H9 (cell line): ENCODE data around the gene UBAP1. TPM values are rescaled to one million over a fixed set of nuclear protein-coding genes. Genes with fewer than 3 reads are reported as not detected.

Source experiments
- DNase-seq: peaks from one replicate; pipeline ENCODE4 v3.0.0-alpha.2; 2017
- H2AFZ ChIP-seq: one replicate; pipeline ENCODE4 v1.6.1; 2013; ENCODE audit warnings: mild to moderate bottlenecking, low read length, control low read depth, moderate library complexity
- H2AK5ac ChIP-seq: 2 replicates; pipeline ENCODE4 v1.6.1; 2013; ENCODE audit warnings: low read length, control low read depth, mixed read lengths; ENCODE audit not compliant: insufficient read length
- H2BK120ac ChIP-seq: one replicate; pipeline ENCODE4 v1.6.1; 2013; ENCODE audit warnings: low read depth, mild to moderate bottlenecking, low read length, control low read depth, inconsistent platforms; ENCODE audit not compliant: poor library complexity, severe bottlenecking
- H2BK12ac ChIP-seq: 2 replicates; pipeline ENCODE4 v1.6.1; 2013; ENCODE audit warnings: low read length, control low read depth, mixed read lengths, low read depth; ENCODE audit not compliant: insufficient read length
- H2BK15ac ChIP-seq: 2 replicates; pipeline ENCODE4 v1.6.1; 2013; ENCODE audit warnings: low read depth, low read length, control low read depth
- H2BK20ac ChIP-seq: one replicate; pipeline ENCODE4 v1.6.1; 2013; ENCODE audit warnings: low read depth, mild to moderate bottlenecking, low read length, control low read depth, inconsistent platforms; ENCODE audit not compliant: poor library complexity, severe bottlenecking
- H2BK5ac ChIP-seq: 2 replicates; pipeline ENCODE4 v1.6.1; 2013; ENCODE audit warnings: low read length, control low read depth, mixed read lengths; ENCODE audit not compliant: insufficient read length
- H3K14ac ChIP-seq: 2 replicates; pipeline ENCODE4 v1.6.1; 2013; ENCODE audit warnings: low read length, control low read depth; ENCODE audit not compliant: insufficient read depth
- H3K18ac ChIP-seq: 2 replicates; pipeline ENCODE4 v1.6.1; 2013; ENCODE audit warnings: low read depth, mild to moderate bottlenecking, mixed read lengths, low read length, control low read depth; ENCODE audit not compliant: insufficient read length
- H3K23ac ChIP-seq: 2 replicates; pipeline ENCODE4 v1.6.1; 2013; ENCODE audit warnings: low read length, control low read depth, mixed read lengths, low read depth; ENCODE audit not compliant: insufficient read length
- H3K23me2 ChIP-seq: 2 replicates; pipeline ENCODE4 v1.6.1; 2013; ENCODE audit warnings: low read depth, mild to moderate bottlenecking, mixed read lengths, low read length, control low read depth; ENCODE audit not compliant: insufficient read length, poor library complexity, severe bottlenecking
- H3K27ac ChIP-seq: 2 replicates; pipeline ENCODE4 v1.5.1; 2013; ENCODE audit warnings: low read length, control low read depth, mixed read lengths, low read depth; ENCODE audit not compliant: insufficient read length
- H3K27me3 ChIP-seq: 2 replicates; pipeline ENCODE4 v1.6.1; 2013; ENCODE audit warnings: low read length, control low read depth, inconsistent platforms; ENCODE audit not compliant: insufficient read depth
- H3K4ac ChIP-seq: 2 replicates; pipeline ENCODE4 v1.6.1; 2013; ENCODE audit warnings: low read depth, mild to moderate bottlenecking, control low read depth, inconsistent platforms, low read length, moderate library complexity
- H3K4me1 ChIP-seq: 2 replicates; pipeline ENCODE4 v1.6.1; 2013; ENCODE audit warnings: low read length, control low read depth, inconsistent platforms; ENCODE audit not compliant: insufficient read depth
- H3K4me2 ChIP-seq: 2 replicates; pipeline ENCODE4 v1.6.1; 2013; ENCODE audit warnings: low read length, control low read depth, mixed read lengths; ENCODE audit not compliant: insufficient read length, insufficient read depth
- H3K56ac ChIP-seq: 2 replicates; pipeline ENCODE4 v1.6.1; 2013; ENCODE audit warnings: low read depth, mild to moderate bottlenecking, mixed read lengths, low read length, control low read depth; ENCODE audit not compliant: insufficient read length
- H3K79me1 ChIP-seq: 2 replicates; pipeline ENCODE4 v1.6.1; 2013; ENCODE audit warnings: low read depth, mild to moderate bottlenecking, moderate library complexity, low read length, control low read depth, inconsistent platforms; ENCODE audit not compliant: insufficient read depth, poor library complexity, severe bottlenecking
- H3K79me2 ChIP-seq: 2 replicates; pipeline ENCODE4 v1.6.1; 2013; ENCODE audit warnings: low read length, control low read depth, inconsistent platforms; ENCODE audit not compliant: insufficient read depth
- H3K9ac ChIP-seq: 2 replicates; pipeline ENCODE4 v1.6.1; 2013; ENCODE audit warnings: low read length, control low read depth, mixed read lengths; ENCODE audit not compliant: insufficient read length; ENCODE audit errors: extremely low read depth
- H3K9me3 ChIP-seq: one replicate; pipeline ENCODE4 v1.6.1; 2013; ENCODE audit warnings: low read depth, low read length, inconsistent platforms; ENCODE audit not compliant: control insufficient read depth
- H3T11ph ChIP-seq: one replicate; pipeline ENCODE4 v1.6.1; 2013; ENCODE audit warnings: mild to moderate bottlenecking, low read length, control low read depth, inconsistent platforms
- H4K20me1 ChIP-seq: one replicate; pipeline ENCODE4 v1.6.1; 2013; ENCODE audit not compliant: control insufficient read depth, insufficient read length, insufficient read depth
- H4K5ac ChIP-seq: 2 replicates; pipeline ENCODE4 v1.6.1; 2013; ENCODE audit warnings: low read depth, mild to moderate bottlenecking, mixed read lengths, low read length, control low read depth; ENCODE audit not compliant: insufficient read length
- H4K8ac ChIP-seq: replicated peaks from 2 replicates; pipeline ENCODE4 v1.6.1; 2013; ENCODE audit warnings: low read length, control low read depth, mixed read lengths, low read depth; ENCODE audit not compliant: insufficient read length
- H4K91ac ChIP-seq: 2 replicates; pipeline ENCODE4 v1.6.1; 2013; ENCODE audit warnings: low read depth, mild to moderate bottlenecking, moderate library complexity, mixed read lengths, low read length, control low read depth; ENCODE audit not compliant: insufficient read length
- H3K27ac Mint-ChIP-seq, 3 experiments: 2 replicates in 2 of 3; 3 replicates in 1 of 3; pipeline ENCODE4 v1.8.0; 2020 to 2021; ENCODE audit warnings: mixed read lengths in 3 of 3, mild to moderate bottlenecking in 1 of 3, moderate library complexity in 1 of 3
- H3K27me3 Mint-ChIP-seq: 2 replicates; pipeline ENCODE4 v1.8.0; 2021; ENCODE audit warnings: low read depth, mild to moderate bottlenecking, moderate library complexity, mixed read lengths
- H3K36me3 Mint-ChIP-seq, 3 experiments: 2 replicates in 2 of 3; 3 replicates in 1 of 3; pipeline ENCODE4 v1.8.0; 2020 to 2021; ENCODE audit warnings: low read depth in 3 of 3, mixed read lengths in 3 of 3; ENCODE audit not compliant: insufficient read depth in 1 of 3
- H3K4me1 Mint-ChIP-seq, 2 experiments: 2 replicates each; pipeline ENCODE4 v1.8.0; 2020; ENCODE audit warnings: mixed read lengths in 2 of 2
- H3K4me3 Mint-ChIP-seq, 2 experiments: 2 replicates in 1 of 2; 3 replicates in 1 of 2; pipeline ENCODE4 v1.8.0; 2020 to 2021; ENCODE audit warnings: mild to moderate bottlenecking in 2 of 2, mixed read lengths in 2 of 2, moderate library complexity in 1 of 2
- H3K9me3 Mint-ChIP-seq, 2 experiments: 2 replicates in 1 of 2; 3 replicates in 1 of 2; pipeline ENCODE4 v1.8.0; 2020; ENCODE audit warnings: mild to moderate bottlenecking in 2 of 2, mixed read lengths in 2 of 2, moderate library complexity in 1 of 2
- CTCF ChIP-seq: fragments of 200-600 bp; sonication (generic); conservative IDR thresholded peaks from 3 replicates; pipeline ENCODE4 v1.8.0; 2021; ENCODE audit warnings: antibody characterized with exemption, mild to moderate bottlenecking
- WGBS: extraction: QIAGEN DNeasy Blood & Tissue Kit; methylation state at CpG from one replicate; pipeline ENCODE4 v1.1.7; 2013; ENCODE audit warnings: missing lambda C conversion rate, low lambda C conversion rate, mixed read lengths; ENCODE audit not compliant: insufficient read length; ENCODE audit errors: extremely low coverage; 5-methylcytosine and 5-hydroxymethylcytosine counted together
- total RNA-seq: library from RNA; stranded (reverse); gene quantifications from 2 replicates; pipeline ENCODE4 v1.2.1, GENCODE V29; 2021

The UBAP1 gene
- total RNA-seq, 1 experiment from 2014 or later = 32.6 TPM

GRCh38 chr9:34169125-34169524 lies 9.7 kb upstream of the UBAP1 start:
- Histone ChIP-seq H3K4me2 (no peak overlapping the region), H3K9me3 (no peaks in the 10 kb centered on the region), H3K27me3 (no peaks in the 10 kb centered on the region), H2BK20ac (no peak overlapping the region), H3K4me1 (no peaks in the 10 kb centered on the region), H3K27ac (no peak overlapping the region), H4K91ac (no peak overlapping the region), H2BK5ac (no peak overlapping the region), H3K23ac (no peak overlapping the region), H4K5ac (no peak overlapping the region), H4K20me1 (no peaks in the 10 kb centered on the region), H3K79me2 (no peaks in the 10 kb centered on the region), H3K9ac (no peak overlapping the region), H3T11ph (no peak overlapping the region), H2BK12ac (no peak overlapping the region), H3K4ac (no peak overlapping the region), H2BK120ac (no peak overlapping the region), H2AFZ (no peak overlapping the region), H2BK15ac (no peak overlapping the region), H3K56ac (no peak overlapping the region), H3K79me1 (no peaks in the 10 kb centered on the region), H3K18ac (no peak overlapping the region), H3K14ac (no peak overlapping the region), H4K8ac (no peak overlapping the region), H3K23me2 (no peaks in the 10 kb centered on the region), H2AK5ac (no peak overlapping the region)
- Mint-ChIP-seq H3K4me1 (no peaks in the 10 kb centered on the region), H3K27ac (peak overlapping the region in 1 of 3 experiments; percentile 76; a peak in 2 of 7 replicates), H3K9me3 (no peaks in the 10 kb centered on the region; a peak in 1 of 5 replicates), H3K36me3 (no peaks in the 10 kb centered on the region), H3K4me3 (no peak overlapping the region), H3K27me3 (no peaks in the 10 kb centered on the region)
- no CpG with 5 or more reads among the region's 6 CpGs for WGBS
- TF ChIP-seq CTCF = no peak
- no peak for DNase-seq
